Breast epithelium (tissue), 3 donors: ENCODE results near the gene RESP18.

Experiments
- CTCF ChIP-seq, 3 donors: fragments of 450-650 bp; IDR thresholded peaks; one replicate each; pipeline ENCODE4 v1.5.1; 2016 to 2017; ENCODE audit warnings: antibody characterized with exemption in 3 of 3, mild to moderate bottlenecking in 3 of 3, moderate library complexity in 3 of 3
- POLR2AphosphoS5 ChIP-seq, 3 donors: sonication (generic); formaldehyde crosslinking; IDR thresholded peaks; one replicate each; pipeline ENCODE4 v1.6.1; 2017; ENCODE audit warnings: antibody characterized with exemption in 3 of 3

- no peak for TF ChIP-seq CTCF (IDR thresholded peaks at IDR 0.05)
- no peak for TF ChIP-seq POLR2AphosphoS5 (IDR thresholded peaks at IDR 0.05)
Measured at GRCh38 chr2:219289195-219289536, 43.4 kb downstream of the RESP18 start.
